ENCODE results near the gene SMAD3.

Gene SMAD3

GRCh38 chr15:67104510-67104909, 39.1 kb downstream of the SMAD3 start:
- no peak overlapping the region for H3K4me3 ChIP-seq (ENCODE audit: low read depth, low read length)
- no peak for TF ChIP-seq ZNF561 (tag by site-specific recombination; IDR thresholded peaks at IDR 0.05; ENCODE audit: borderline replicate concordance)
- no peak for TF ChIP-seq ZNF660 (tag by site-specific recombination; IDR thresholded peaks at IDR 0.05)
- 0 out of 2 replicates have a peak, but pooled peaks have one; percentile 16 for TF ChIP-seq IKZF3 (tag by site-specific recombination; IDR thresholded peaks at IDR 0.05)
- ChIA-PET POLR2A (interaction anchor here (1.0 to 1.7 kb wide), 2 partner anchors 39 to 54 kb away, joined by 3 to 6 read pairs; partner anchors contain the start of gene SMAD3), CTCF (no interaction called here)
- peaks cover 21% of the 10 kb centered on the region for H3K4me1 ChIP-seq (ENCODE audit: control insufficient read depth, insufficient read depth, low read length)
- H3K36me3 ChIP-seq (ENCODE audit: control insufficient read depth in 2 of 2, insufficient read depth in 1 of 2, low read length in 2 of 2), result no peaks in the 10 kb centered on the region
- H3K27ac ChIP-seq (ENCODE audit: extremely low read depth, low read depth, low read length), result no peak overlapping the region
- no peaks in the 10 kb centered on the region for H3K9me3 ChIP-seq (ENCODE audit: control insufficient read depth, insufficient read depth, low read depth, low read length)

- Histone ChIP-seq H3K4me3 (ENCODE audit: low read depth, low read length) (no peak overlapping the region), H3K9me3 (ENCODE audit: control insufficient read depth, insufficient read depth, low read depth, low read length) (no peaks in the 10 kb centered on the region), H3K36me3 (ENCODE audit: control insufficient read depth in 2 of 2, insufficient read depth in 1 of 2, low read length in 2 of 2) (no peaks in the 10 kb centered on the region), H3K4me1 (ENCODE audit: control insufficient read depth, insufficient read depth, low read length) (peaks cover 21% of the 10 kb centered on the region), H3K27ac (ENCODE audit: extremely low read depth, low read depth, low read length) (no peak overlapping the region)
- CTCF ChIA-PET, result interaction anchor here (0.7 kb wide), 1 partner anchor 72 kb away, joined by 3 read pairs; no protein-coding TSS in a partner anchor
- POLR2A ChIA-PET, result interaction anchor here (0.9 to 1.7 kb wide), 3 partner anchors 40 to 55 kb away, joined by 3 to 6 read pairs (median 3); partner anchors contain the start of gene SMAD3
- peak; percentile 30; the same call in 1 of the 2 replicates for TF ChIP-seq ZNF600 (tag by site-specific recombination; IDR thresholded peaks at IDR 0.05)
- peak; percentile 75 for TF ChIP-seq ZBTB20 (tag by site-specific recombination; IDR thresholded peaks at IDR 0.05)
- TF ChIP-seq ZSCAN16 (tag by site-specific recombination; IDR thresholded peaks at IDR 0.05), result no peak
- peak; percentile 33; the same call in 1 of the 2 replicates for TF ChIP-seq OSR2 (tag by site-specific recombination; IDR thresholded peaks at IDR 0.05)
Measured at GRCh38 chr15:67105065-67105951, 39.9 kb downstream of the SMAD3 start.

GRCh38 chr15:67105991-67106763, 40.8 kb downstream of the SMAD3 start:
- ChIA-PET CTCF (no interaction called here), POLR2A (interaction anchor here (0.9 to 1.7 kb wide), 4 partner anchors 41 to 72 kb away, joined by 3 to 6 read pairs (median 4); partner anchors contain the start of gene SMAD3)
- H3K27ac ChIP-seq (ENCODE audit: extremely low read depth, low read depth, low read length), result peak overlapping the region; percentile 44; the same call in 1 of the 2 replicates
- no peak overlapping the region for H3K4me3 ChIP-seq (ENCODE audit: low read depth, low read length)
- 0 out of 2 replicates have a peak, but pooled peaks have one; percentile 35 for TF ChIP-seq GLIS2 (tag by site-specific recombination; IDR thresholded peaks at IDR 0.05)
- TF ChIP-seq SETDB1 (IDR thresholded peaks at IDR 0.05; ENCODE audit: insufficient read length, low read length), result no peak
- no peak for TF ChIP-seq GLI2 (tag by site-specific recombination; IDR thresholded peaks at IDR 0.05; ENCODE audit: borderline replicate concordance, low read depth)
- no peak for TF ChIP-seq ZNF670 (tag by site-specific recombination; IDR thresholded peaks at IDR 0.05; ENCODE audit: low read depth)
- TF ChIP-seq MEIS1 (CRISPR knock-in tag; IDR thresholded peaks at IDR 0.05; ENCODE audit: borderline replicate concordance), result no peak
- 0 out of 2 replicates have a peak, but pooled peaks have one; percentile 57 for TF ChIP-seq ZNF223 (tag by site-specific recombination; IDR thresholded peaks at IDR 0.05)
- no peak for TF ChIP-seq ZNF548 (tag by site-specific recombination; IDR thresholded peaks at IDR 0.05)
- TF ChIP-seq ZNF585B (tag by site-specific recombination; IDR thresholded peaks at IDR 0.05), result no peak
- no peaks in the 10 kb centered on the region for H3K9me3 ChIP-seq (ENCODE audit: control insufficient read depth, insufficient read depth, low read depth, low read length)
- H3K36me3 ChIP-seq (ENCODE audit: control insufficient read depth in 2 of 2, insufficient read depth in 1 of 2, low read length in 2 of 2), result no peaks in the 10 kb centered on the region
- H3K4me1 ChIP-seq (ENCODE audit: control insufficient read depth, insufficient read depth, low read length), result peaks cover 21% of the 10 kb centered on the region

- ChIA-PET POLR2A (interaction anchor here (1.0 to 1.3 kb wide), 3 partner anchors 18 to 72 kb away, joined by 3 to 6 read pairs (median 3); no protein-coding TSS in a partner anchor), CTCF (interaction anchor here (1.0 kb wide), 1 partner anchor 22 kb away, joined by 4 read pairs; no protein-coding TSS in a partner anchor)
- H3K27ac ChIP-seq (ENCODE audit: extremely low read depth, low read depth, low read length), result peak overlapping the region; percentile 44; the same call in 1 of the 2 replicates
- no peaks in the 10 kb centered on the region for H3K36me3 ChIP-seq (ENCODE audit: control insufficient read depth in 2 of 2, insufficient read depth in 1 of 2, low read length in 2 of 2)
- H3K9me3 ChIP-seq (ENCODE audit: control insufficient read depth, insufficient read depth, low read depth, low read length), result no peaks in the 10 kb centered on the region
- TF ChIP-seq KLF16 (tag by site-specific recombination; IDR thresholded peaks at IDR 0.05) (no peak), ZNF830 (tag by site-specific recombination; IDR thresholded peaks at IDR 0.05; ENCODE audit: low read depth) (no peak), SP7 (tag by site-specific recombination; IDR thresholded peaks at IDR 0.05) (peak; percentile 99), ZNF16 (tag by site-specific recombination; IDR thresholded peaks at IDR 0.05; ENCODE audit: low read depth) (no peak), OSR2 (tag by site-specific recombination; IDR thresholded peaks at IDR 0.05) (peak; percentile 96; the same call in 1 of the 2 replicates), REPIN1 (tag by site-specific recombination; IDR thresholded peaks at IDR 0.05; ENCODE audit: low read depth) (no peak), ZNF580 (tag by site-specific recombination; IDR thresholded peaks at IDR 0.05) (no peak), FEZF1 (tag by site-specific recombination; IDR thresholded peaks at IDR 0.05) (0 out of 2 replicates have a peak, but pooled peaks have one; percentile 24)
- peaks cover 21% of the 10 kb centered on the region for H3K4me1 ChIP-seq (ENCODE audit: control insufficient read depth, insufficient read depth, low read length)
- no peak overlapping the region for H3K4me3 ChIP-seq (ENCODE audit: low read depth, low read length)
Measured at GRCh38 chr15:67106764-67107013, 41.3 kb downstream of the SMAD3 start.
